ENCODE results near the gene PLPP3.

Gene PLPP3

GRCh38 chr1:56545711-56546110 is 33.7 kb downstream of the PLPP3 start:
- no peak for DNase-seq

- DNase-seq, result no peak
Measured at GRCh38 chr1:56543783-56544612, 35.4 kb downstream of the PLPP3 start.

GRCh38 chr1:56542651-56543050 is 36.7 kb downstream of the PLPP3 start:
- DNase-seq, result no peak

- no peak for DNase-seq
Measured at GRCh38 chr1:56541408-56541807, 38.0 kb downstream of the PLPP3 start.

GRCh38 chr1:56540467-56540866 is 38.9 kb downstream of the PLPP3 start:
- no peak for DNase-seq

GRCh38 chr1:56539520-56539931 is 39.8 kb downstream of the PLPP3 start:
- no peak for DNase-seq

- no peak for DNase-seq
Measured at GRCh38 chr1:56538532-56538931, 40.8 kb downstream of the PLPP3 start.

- no peak for DNase-seq
Measured at GRCh38 chr1:56537660-56538059, 41.7 kb downstream of the PLPP3 start.

- DNase-seq, result no peak
Measured at GRCh38 chr1:56535939-56536338, 43.4 kb downstream of the PLPP3 start.

GRCh38 chr1:56535362-56535761 is 44.0 kb downstream of the PLPP3 start:
- no peak for DNase-seq

- DNase-seq, result no peak
Measured at GRCh38 chr1:56534130-56534651, 45.2 kb downstream of the PLPP3 start.

GRCh38 chr1:56533621-56534020 is 45.7 kb downstream of the PLPP3 start:
- no peak for DNase-seq

- no peak for DNase-seq
Measured at GRCh38 chr1:56533197-56533596, 46.2 kb downstream of the PLPP3 start.

- no peak for DNase-seq
Measured at GRCh38 chr1:56532350-56532683, 47.0 kb downstream of the PLPP3 start.

GRCh38 chr1:56531624-56532349 is 47.6 kb downstream of the PLPP3 start:
- DNase-seq, result no peak

GRCh38 chr1:56529801-56530200 is 49.6 kb downstream of the PLPP3 start:
- no peak for DNase-seq

- no peak for DNase-seq
Measured at GRCh38 chr1:56527548-56528302, 51.6 kb downstream of the PLPP3 start.

GRCh38 chr1:56526571-56527174 is 52.7 kb downstream of the PLPP3 start:
- DNase-seq, result no peak

- DNase-seq, result no peak
Measured at GRCh38 chr1:56525489-56526041, 53.8 kb downstream of the PLPP3 start.

GRCh38 chr1:56524263-56524662 is 55.1 kb downstream of the PLPP3 start:
- DNase-seq, result no peak

GRCh38 chr1:56522680-56523079 is 56.7 kb downstream of the PLPP3 start:
- DNase-seq, result no peak

GRCh38 chr1:56520016-56520601 is 59.3 kb downstream of the PLPP3 start:
- no peak for DNase-seq
